ENCODE data around the gene RBMS3.

Gene RBMS3

DNA sequence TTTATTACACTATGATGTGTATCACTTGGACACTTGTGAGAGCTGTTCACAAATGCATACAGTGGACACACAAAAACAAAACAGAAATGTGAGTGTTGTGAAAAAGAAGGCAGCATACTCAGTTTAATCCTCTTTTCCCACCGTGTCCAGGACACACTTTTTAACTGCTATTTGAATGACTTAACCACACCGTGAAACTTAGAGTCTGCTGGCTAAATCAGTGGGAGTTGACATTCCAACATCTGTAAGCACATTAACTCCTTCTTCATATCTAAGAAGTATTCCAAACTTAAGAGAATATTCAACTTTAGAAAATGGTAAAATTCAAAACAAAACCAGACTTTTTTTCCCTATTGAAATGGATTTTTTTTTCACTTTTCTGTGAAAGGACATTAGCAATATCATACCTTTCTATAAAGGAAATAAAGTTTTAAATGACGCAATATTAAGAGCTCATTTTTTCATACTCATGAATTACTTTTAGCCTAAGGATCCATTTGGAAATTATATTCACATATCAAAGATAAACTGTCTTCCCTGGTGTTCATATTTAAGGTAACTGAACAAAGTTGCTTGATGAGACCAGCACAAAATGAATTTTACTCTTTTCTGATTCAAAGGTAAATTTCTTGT, 316.6 kb downstream of the RBMS3 start:
- Histone ChIP-seq H3K4me3 (ENCODE audit: low read depth, low read length) (no peak overlapping the region), H3K9ac (ENCODE audit: low read length) (no peak overlapping the region), H3K27me3 (ENCODE audit: control insufficient read depth, insufficient read depth, low read length) (no peaks in the 10 kb centered on the region), H3K36me3 (ENCODE audit: control insufficient read depth, insufficient read depth, low read length) (no peaks in the 10 kb centered on the region), H3K27ac (ENCODE audit: low read depth, low read length) (no peak overlapping the region), H3K4me1 (ENCODE audit: control insufficient read depth, insufficient read depth, low read length) (no peaks in the 10 kb centered on the region), H3K9me3 (ENCODE audit: control insufficient read depth, insufficient read depth, low read depth, low read length) (no peaks in the 10 kb centered on the region)

GRCh38 chr3:29601861-29602585, 321.2 kb downstream of the RBMS3 start:
- Histone ChIP-seq H3K4me3 (ENCODE audit: low read depth, low read length) (no peak overlapping the region), H3K36me3 (ENCODE audit: control insufficient read depth, insufficient read depth, low read length) (no peaks in the 10 kb centered on the region), H3K27ac (ENCODE audit: low read depth, low read length) (no peak overlapping the region), H3K9ac (ENCODE audit: low read length) (no peak overlapping the region), H3K27me3 (ENCODE audit: control insufficient read depth, insufficient read depth, low read length) (no peaks in the 10 kb centered on the region), H3K9me3 (ENCODE audit: control insufficient read depth, insufficient read depth, low read depth, low read length) (no peaks in the 10 kb centered on the region), H3K4me1 (ENCODE audit: control insufficient read depth, insufficient read depth, low read length) (no peaks in the 10 kb centered on the region)

DNA sequence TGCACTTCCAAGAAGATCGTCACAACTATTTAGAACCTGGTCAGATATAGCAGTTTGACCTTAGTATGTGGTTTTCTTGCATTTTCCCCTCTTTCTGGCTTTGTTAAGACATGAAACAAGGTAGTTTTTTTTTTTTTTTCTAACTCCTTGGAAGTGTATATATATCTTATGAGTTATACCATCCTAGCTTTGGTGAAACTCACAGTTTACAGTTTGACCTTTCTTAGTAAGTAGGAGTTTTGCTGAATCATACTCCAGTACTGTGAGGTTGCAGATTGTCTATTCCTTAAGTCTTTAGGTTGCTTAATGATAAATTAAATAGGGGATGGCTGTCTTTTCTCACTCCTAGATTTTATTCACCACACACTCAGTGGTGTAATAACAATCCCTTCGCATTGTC, 325.0 kb downstream of the RBMS3 start:
- Histone ChIP-seq H3K9ac (ENCODE audit: low read length) (no peak overlapping the region), H3K36me3 (ENCODE audit: control insufficient read depth, insufficient read depth, low read length) (no peaks in the 10 kb centered on the region), H3K9me3 (ENCODE audit: control insufficient read depth, insufficient read depth, low read depth, low read length) (no peaks in the 10 kb centered on the region), H3K27me3 (ENCODE audit: control insufficient read depth, insufficient read depth, low read length) (no peaks in the 10 kb centered on the region), H3K4me1 (ENCODE audit: control insufficient read depth, insufficient read depth, low read length) (no peaks in the 10 kb centered on the region), H3K27ac (ENCODE audit: low read depth, low read length) (no peak overlapping the region), H3K4me3 (ENCODE audit: low read depth, low read length) (no peak overlapping the region)

DNA sequence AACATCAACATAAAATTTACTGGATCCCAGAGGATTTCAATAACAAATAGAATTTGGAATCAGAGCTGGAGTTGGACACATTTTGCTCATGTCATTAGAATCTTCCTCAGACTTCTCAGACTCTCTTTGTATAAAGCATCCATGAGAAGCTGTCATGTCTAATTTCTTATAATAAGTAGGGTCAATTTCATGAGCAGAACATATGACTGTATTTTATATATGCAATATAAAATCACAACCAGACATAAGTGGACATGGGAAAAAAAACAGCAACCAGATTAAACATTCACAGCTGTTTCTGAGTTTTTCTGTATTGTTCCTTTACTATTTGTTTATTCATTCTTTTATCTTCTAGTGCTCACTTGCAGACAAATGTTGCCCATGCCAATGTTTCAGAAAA, 325.5 kb downstream of the RBMS3 start:
- no peaks in the 10 kb centered on the region for H3K9me3 ChIP-seq (ENCODE audit: control insufficient read depth, insufficient read depth, low read depth, low read length)
- no peak overlapping the region for H3K4me3 ChIP-seq (ENCODE audit: low read depth, low read length)
- H3K27ac ChIP-seq (ENCODE audit: low read depth, low read length): no peak overlapping the region
- no peaks in the 10 kb centered on the region for H3K4me1 ChIP-seq (ENCODE audit: control insufficient read depth, insufficient read depth, low read length)
- H3K36me3 ChIP-seq (ENCODE audit: control insufficient read depth, insufficient read depth, low read length): no peaks in the 10 kb centered on the region
- no peaks in the 10 kb centered on the region for H3K27me3 ChIP-seq (ENCODE audit: control insufficient read depth, insufficient read depth, low read length)
- no peak overlapping the region for H3K9ac ChIP-seq (ENCODE audit: low read length)

- H3K27ac ChIP-seq (ENCODE audit: low read depth, low read length): no peak overlapping the region
Observed at GRCh38 chr3:29608414-29609327, 327.8 kb downstream of the RBMS3 start.

DNA sequence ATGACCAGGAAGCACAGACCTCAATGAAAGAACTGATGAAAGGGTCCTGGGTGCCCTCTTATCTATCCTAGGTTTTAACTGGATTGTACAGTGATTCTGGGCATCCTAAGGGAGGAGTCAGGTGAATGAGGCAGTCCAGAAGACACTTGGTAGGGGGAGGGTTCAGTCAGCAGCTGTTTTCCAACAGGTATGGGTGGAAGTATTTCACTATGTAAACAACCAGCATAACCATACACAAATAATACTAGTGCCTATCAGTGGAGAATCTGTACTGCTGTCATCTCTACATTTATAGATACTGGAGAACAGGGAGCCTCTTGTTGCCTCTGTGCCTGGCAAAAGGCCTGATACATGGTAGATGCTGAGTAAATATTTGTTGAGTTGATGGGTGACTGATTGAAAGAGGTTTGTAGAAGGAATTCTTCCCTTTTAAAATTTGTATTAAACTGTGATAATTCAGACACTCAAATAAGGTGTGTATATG, 328.5 kb downstream of the RBMS3 start:
- no peak overlapping the region for H3K9ac ChIP-seq (ENCODE audit: low read length)
- no peak overlapping the region for H3K4me3 ChIP-seq (ENCODE audit: low read depth, low read length)
- no peaks in the 10 kb centered on the region for H3K4me1 ChIP-seq (ENCODE audit: control insufficient read depth, insufficient read depth, low read length)
- no peak overlapping the region for H3K27ac ChIP-seq (ENCODE audit: low read depth, low read length)
- no peaks in the 10 kb centered on the region for H3K36me3 ChIP-seq (ENCODE audit: control insufficient read depth, insufficient read depth, low read length)
- no peaks in the 10 kb centered on the region for H3K27me3 ChIP-seq (ENCODE audit: control insufficient read depth, insufficient read depth, low read length)
- no peaks in the 10 kb centered on the region for H3K9me3 ChIP-seq (ENCODE audit: control insufficient read depth, insufficient read depth, low read depth, low read length)

More at GRCh38 chr3:29608414-29609327, 327.8 kb downstream of the RBMS3 start:
- no peaks in the 10 kb centered on the region for H3K36me3 ChIP-seq (ENCODE audit: control insufficient read depth, insufficient read depth, low read length)
- H3K4me3 ChIP-seq (ENCODE audit: low read depth, low read length): no peak overlapping the region
- no peaks in the 10 kb centered on the region for H3K9me3 ChIP-seq (ENCODE audit: control insufficient read depth, insufficient read depth, low read depth, low read length)
- H3K9ac ChIP-seq (ENCODE audit: low read length): no peak overlapping the region
- no peaks in the 10 kb centered on the region for H3K27me3 ChIP-seq (ENCODE audit: control insufficient read depth, insufficient read depth, low read length)
- H3K4me1 ChIP-seq (ENCODE audit: control insufficient read depth, insufficient read depth, low read length): no peaks in the 10 kb centered on the region

- Histone ChIP-seq H3K4me3 (ENCODE audit: low read depth, low read length) (no peak overlapping the region), H3K4me1 (ENCODE audit: control insufficient read depth, insufficient read depth, low read length) (no peaks in the 10 kb centered on the region), H3K27ac (ENCODE audit: low read depth, low read length) (no peak overlapping the region), H3K9me3 (ENCODE audit: control insufficient read depth, insufficient read depth, low read depth, low read length) (no peaks in the 10 kb centered on the region), H3K9ac (ENCODE audit: low read length) (no peak overlapping the region), H3K36me3 (ENCODE audit: control insufficient read depth, insufficient read depth, low read length) (no peaks in the 10 kb centered on the region), H3K27me3 (ENCODE audit: control insufficient read depth, insufficient read depth, low read length) (no peaks in the 10 kb centered on the region)
Observed at GRCh38 chr3:29610781-29611180, 329.9 kb downstream of the RBMS3 start.

DNA sequence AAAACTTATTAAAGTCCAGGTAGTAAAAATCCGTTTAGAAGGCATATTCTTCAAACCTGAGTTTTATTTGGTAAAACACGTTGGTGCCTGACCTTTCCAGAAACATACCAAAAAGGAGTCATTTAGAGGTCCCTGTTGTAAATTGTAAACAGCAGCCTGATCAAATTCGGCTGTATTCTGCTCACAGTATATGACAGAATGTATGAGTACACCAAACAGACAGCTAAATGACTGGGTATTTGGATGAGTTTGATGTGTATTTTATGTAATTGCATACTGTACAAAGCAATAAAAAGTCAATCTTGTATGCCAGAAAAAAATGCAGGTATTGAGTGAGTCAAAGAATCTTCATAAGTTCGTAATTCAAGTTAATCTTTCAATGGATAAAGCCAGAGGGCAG, 330.4 kb downstream of the RBMS3 start:
- H3K4me1 ChIP-seq (ENCODE audit: control insufficient read depth, insufficient read depth, low read length): no peaks in the 10 kb centered on the region
- no peaks in the 10 kb centered on the region for H3K9me3 ChIP-seq (ENCODE audit: control insufficient read depth, insufficient read depth, low read depth, low read length)
- H3K4me3 ChIP-seq (ENCODE audit: low read depth, low read length): no peak overlapping the region
- H3K27ac ChIP-seq (ENCODE audit: low read depth, low read length): no peak overlapping the region
- H3K9ac ChIP-seq (ENCODE audit: low read length): no peak overlapping the region
- H3K36me3 ChIP-seq (ENCODE audit: control insufficient read depth, insufficient read depth, low read length): no peaks in the 10 kb centered on the region
- no peaks in the 10 kb centered on the region for H3K27me3 ChIP-seq (ENCODE audit: control insufficient read depth, insufficient read depth, low read length)

DNA sequence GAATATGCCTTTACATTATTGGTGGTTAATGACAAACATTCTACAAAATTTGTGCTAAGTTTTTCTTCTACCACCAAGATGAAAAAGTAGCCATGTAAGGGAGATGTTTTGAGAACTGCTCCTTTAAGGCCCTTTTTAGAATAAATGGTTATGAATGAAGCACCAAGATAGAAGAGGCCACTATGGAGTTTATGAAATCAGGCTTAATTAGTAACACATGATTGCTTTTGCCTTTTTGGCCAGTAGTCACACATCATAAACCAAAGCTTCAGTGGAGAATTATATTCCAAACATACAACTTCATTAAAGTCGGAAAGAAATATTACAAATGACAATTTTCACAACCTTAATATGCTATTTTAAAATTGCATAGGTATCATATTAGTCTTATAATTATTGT, 331.7 kb downstream of the RBMS3 start:
- Histone ChIP-seq H3K4me3 (ENCODE audit: low read depth, low read length) (no peak overlapping the region), H3K36me3 (ENCODE audit: control insufficient read depth, insufficient read depth, low read length) (no peaks in the 10 kb centered on the region), H3K4me1 (ENCODE audit: control insufficient read depth, insufficient read depth, low read length) (no peaks in the 10 kb centered on the region), H3K27ac (ENCODE audit: low read depth, low read length) (no peak overlapping the region), H3K27me3 (ENCODE audit: control insufficient read depth, insufficient read depth, low read length) (no peaks in the 10 kb centered on the region), H3K9me3 (ENCODE audit: control insufficient read depth, insufficient read depth, low read depth, low read length) (no peaks in the 10 kb centered on the region), H3K9ac (ENCODE audit: low read length) (no peak overlapping the region)

DNA sequence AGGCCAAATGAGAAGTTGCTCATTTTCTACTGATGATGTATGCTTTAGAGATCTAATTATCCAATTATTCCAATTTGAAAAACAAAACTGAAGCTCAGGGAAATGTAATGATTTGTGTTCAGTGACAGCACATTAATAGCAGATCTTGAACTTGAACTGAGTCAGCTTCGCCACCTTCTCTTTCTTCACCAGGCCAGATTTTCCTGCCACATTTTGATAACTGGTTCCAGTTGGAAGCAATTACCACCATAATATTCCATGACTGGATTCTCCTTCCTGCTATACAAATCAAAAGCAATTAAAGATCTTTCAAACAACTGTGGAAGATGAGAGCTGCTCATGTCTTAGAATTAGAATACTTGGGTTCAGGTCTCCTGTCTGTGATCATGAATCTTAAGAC, 334.1 kb downstream of the RBMS3 start:
- no peaks in the 10 kb centered on the region for H3K9me3 ChIP-seq (ENCODE audit: control insufficient read depth, insufficient read depth, low read depth, low read length)
- H3K9ac ChIP-seq (ENCODE audit: low read length): no peak overlapping the region
- no peak overlapping the region for H3K27ac ChIP-seq (ENCODE audit: low read depth, low read length)
- no peaks in the 10 kb centered on the region for H3K27me3 ChIP-seq (ENCODE audit: control insufficient read depth, insufficient read depth, low read length)
- no peaks in the 10 kb centered on the region for H3K36me3 ChIP-seq (ENCODE audit: control insufficient read depth, insufficient read depth, low read length)
- H3K4me3 ChIP-seq (ENCODE audit: low read depth, low read length): no peak overlapping the region
- H3K4me1 ChIP-seq (ENCODE audit: control insufficient read depth, insufficient read depth, low read length): no peaks in the 10 kb centered on the region
